Activated CD4-positive, alpha-beta T cell treated with anti-CD3 and anti-CD28 coated beads for 4 hours (primary cell): Measurements from ENCODE around the gene FABP6.

Experiments used
- DNase-seq, 2 donors: peaks; one replicate each; pipeline ENCODE4 v3.0.0-alpha.2; 2020

Gene FABP6

DNA sequence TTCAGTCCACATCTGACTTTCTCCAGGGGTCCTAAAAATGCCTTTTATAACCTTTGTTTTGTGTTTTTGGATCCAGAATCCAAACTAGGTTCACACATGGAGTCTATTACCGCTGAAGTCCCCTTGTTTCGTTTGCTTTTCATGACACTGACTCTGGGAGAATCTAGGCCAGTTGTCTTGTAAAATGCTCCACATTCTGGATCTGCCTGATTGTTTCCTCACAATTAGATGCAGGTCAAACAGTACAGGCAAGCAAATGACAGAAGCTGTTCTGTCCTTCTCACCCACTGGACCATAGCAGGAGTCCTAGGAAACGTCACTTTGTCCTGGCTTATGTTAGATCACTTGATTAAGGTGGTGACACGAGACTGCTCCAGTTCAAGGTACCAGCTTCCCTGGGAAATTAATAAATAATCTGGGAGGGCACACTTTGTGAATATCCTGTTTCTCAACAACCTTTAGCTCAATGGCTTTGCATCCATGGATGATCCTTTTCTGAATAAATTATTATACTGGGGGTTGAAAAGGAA lies 34.1 kb downstream of the FABP6 start:
- no peak for DNase-seq

DNA sequence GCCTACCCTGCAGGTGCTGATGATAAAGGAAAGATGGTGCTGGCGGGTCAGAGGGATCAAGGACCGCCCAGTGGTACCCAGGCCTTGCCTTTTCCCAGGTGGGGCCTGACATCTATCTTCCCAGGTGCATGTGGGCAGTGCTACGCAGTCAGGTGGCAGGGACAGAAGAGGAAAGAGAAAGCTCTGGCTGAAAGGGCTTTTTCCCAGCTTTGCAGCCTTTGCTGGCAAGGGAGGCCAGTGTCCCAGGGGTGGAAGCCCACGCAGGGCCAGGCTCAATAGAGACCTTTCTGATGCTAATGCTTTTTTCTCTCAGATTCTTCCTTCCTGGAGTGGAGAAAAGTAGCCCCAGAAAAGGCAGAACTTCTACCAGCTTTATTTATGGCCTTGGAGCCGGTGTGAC lies 36.7 kb downstream of the FABP6 start:
- DNase-seq: no peak

DNA sequence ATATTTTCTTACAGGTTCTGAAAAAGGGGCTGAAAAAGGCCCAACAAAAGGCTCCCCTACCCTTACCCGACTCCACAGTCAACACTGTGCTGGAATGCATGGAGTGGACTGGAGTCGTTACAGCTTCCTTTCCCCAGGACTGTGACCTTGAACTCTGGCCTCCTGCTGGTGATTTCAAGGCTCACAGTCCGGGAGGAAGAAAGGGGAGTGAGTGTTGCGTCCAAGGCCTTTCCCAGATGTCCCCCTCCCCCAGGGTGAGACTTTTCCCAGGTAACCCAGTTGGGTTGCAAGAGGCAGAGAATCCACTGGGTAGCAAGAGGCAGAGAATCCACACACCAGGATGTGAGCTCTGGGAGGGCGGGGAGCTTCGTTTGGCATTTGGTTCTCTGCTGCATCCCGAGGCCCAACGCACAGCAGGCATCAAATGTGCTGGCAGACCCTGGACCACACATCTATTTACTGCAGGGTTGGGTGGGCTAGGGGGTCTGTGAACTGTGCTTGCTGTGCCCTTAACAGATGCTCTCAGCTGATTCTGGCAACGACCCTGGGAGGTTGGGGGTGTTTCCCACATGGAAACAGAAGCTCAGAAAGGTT lies 37.5 kb downstream of the FABP6 start:
- no peak for DNase-seq

DNA sequence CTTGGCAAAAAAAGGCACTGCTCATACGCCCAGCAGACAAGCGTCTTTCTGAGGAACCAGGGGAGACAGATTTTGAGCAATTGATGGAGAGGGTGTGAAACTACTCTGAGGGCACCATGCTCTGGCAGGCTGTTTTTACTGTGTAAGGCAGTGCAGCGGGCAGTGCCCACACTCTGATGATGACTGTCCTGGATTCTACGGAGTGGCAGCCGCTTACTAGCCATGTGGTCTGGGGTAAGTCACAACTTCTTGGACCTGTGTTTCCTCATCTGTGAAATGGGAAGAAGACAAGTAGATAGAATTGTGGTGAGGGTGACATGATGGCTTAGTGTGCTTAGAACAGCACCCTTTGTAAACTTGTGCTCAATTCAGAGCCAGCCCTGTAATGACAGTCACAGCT lies 38.8 kb downstream of the FABP6 start:
- DNase-seq: no peak

DNA sequence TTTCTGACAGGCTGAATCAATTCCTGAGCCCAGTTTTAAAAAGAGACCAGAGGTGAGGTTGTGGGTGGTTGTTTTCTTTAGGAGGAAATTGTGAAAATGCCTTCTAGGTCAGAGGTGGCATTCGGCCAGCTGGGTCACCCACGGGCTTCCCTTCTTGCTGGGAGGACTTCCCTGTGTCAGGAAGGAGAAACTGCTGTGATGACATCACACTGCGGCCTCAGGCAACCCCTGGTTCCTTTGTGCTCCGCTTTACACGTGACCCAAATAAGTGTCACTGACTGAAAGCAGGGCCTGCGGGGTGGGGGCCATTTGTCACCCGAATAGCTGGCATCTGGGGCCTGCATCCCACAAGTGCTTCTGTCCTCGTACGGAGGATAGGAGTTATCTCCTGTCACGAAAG lies 39.7 kb downstream of the FABP6 start:
- no peak for DNase-seq

DNA sequence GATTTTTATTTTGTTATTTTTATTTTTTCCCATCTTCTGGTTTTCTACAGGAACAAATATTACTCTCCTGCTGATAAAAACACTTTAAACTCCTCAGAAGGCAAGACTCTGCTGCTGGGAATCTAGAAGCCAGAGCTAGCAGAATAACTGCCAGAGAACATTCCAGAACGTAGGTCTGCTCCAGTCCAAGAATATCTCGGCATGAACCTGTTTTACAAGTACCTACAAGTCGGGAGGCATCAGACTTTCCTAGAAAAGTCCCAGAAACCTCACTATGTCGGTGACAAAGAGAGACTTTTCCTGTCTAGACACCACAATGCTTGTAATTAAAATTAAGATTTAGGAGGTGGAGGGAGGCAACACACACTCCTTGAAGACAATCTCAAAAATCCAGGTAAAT lies 41.4 kb downstream of the FABP6 start:
- DNase-seq: no peak

DNA sequence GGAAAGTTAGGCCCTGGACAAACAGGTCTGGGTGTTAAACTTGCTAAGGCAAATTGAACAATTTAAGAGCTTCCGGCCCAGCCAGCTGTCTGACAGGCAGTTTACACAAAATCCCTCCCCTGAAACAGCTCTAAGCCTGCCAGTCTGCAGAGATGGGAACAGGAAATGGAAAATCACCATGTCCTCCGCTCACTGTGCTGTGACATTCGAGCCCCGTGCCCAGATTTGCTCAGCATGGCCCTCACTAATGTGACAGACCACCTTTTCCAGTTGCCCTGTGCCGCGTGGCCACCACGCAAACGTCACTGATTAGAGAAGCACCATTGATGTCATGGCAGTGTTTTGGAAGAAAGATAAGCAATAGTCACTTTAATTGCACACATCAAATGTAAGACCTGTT lies 42.1 kb downstream of the FABP6 start:
- no peak for DNase-seq

DNA sequence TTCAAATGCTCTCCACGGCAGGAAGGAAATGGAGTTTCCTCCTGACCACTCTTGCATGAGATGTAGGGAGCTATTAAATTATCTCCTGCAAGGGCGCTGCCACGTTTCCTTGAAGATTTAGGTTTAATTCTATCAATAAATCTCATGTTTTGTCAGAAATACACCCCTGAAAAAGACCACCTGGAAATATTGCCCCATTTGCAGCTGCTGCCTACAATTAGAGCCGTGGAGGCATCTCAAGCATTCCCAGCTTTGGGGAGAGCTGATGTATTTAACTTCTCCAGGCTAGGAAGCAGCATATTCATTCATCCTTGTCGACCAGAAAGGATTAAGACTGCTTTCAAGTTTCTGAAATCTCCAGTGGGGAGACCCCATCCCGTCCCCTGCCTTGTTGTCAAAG lies 42.5 kb downstream of the FABP6 start:
- DNase-seq: no peak

DNA sequence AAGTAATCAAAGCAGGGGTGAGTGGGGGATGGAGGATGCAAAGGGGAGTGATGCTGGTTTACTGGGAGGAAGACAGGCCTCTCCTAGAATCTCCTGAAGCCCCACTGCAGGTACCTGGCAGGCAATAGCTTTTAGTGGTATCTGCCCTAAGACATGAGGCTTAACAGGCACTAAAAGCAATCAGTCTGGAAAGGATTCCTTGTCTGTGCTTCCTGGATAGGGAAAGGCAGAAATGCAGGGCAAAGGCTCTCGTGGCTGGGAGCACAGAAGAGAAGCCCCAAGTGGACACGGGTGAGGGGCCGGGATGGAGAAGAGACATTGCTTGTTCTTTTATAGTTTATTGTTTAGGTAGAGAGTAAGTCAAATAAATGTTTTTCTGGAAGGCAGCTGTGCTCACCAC lies 43.0 kb downstream of the FABP6 start:
- DNase-seq: no peak

DNA sequence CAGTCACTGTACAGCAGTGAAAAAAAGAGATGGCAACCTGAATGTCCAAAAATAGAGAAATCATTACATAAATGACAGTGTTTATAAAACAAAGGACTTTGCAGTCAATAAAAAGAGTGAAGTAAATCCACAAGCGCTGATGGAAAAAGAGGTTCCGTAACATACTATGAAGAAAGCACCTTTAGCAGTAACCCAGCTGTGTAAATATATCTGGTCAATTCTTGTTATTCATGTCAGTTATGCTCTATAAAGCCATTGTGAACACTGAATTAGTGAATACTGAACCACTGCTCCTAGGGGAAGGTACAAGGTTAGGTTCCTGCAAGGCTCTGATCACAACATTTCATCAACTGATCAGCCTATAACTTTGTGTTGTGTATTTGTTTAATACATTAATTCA lies 43.6 kb downstream of the FABP6 start:
- no peak for DNase-seq

DNA sequence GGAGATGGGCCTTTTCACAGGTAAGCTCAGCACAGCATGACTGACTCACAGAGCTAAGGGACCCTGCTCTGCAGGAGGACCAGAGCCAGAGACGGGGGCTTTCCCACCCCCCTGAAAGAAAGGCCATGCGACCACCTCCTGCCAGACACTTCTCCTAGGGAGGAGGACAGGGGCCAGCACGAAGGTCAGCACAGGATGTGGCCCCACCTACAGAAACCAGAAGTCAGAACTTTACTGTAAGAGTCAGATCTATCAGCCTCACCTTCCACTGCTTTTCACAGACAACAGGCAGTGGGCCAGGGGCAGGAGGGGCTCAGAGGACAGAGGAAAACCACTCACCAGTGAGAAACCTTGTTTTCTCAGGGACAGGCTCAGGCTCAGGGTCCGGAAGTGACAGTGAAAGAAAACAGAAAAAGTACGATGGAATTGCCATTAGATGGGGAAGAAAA lies 45.2 kb downstream of the FABP6 start:
- DNase-seq: no peak

DNA sequence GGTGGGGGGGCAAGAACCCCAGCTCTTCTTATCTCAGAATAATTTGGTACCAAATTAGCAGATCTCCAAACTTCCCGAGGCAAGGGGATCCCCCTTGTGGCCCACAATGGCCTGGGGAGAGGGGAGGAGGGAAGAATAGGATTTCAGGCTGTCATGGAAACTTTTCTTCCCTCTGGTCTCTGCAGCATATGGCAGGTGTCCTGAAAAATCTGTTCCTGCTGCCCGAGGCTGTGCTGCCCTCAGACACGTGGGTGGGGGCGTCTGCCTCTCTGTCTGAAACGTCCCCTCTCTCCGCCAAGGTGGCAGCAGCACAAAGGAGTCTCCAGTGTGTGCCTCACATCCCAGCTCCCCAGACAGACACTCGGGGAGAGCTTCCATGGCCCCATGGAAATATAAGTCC lies 49.0 kb downstream of the FABP6 start:
- no peak for DNase-seq

DNA sequence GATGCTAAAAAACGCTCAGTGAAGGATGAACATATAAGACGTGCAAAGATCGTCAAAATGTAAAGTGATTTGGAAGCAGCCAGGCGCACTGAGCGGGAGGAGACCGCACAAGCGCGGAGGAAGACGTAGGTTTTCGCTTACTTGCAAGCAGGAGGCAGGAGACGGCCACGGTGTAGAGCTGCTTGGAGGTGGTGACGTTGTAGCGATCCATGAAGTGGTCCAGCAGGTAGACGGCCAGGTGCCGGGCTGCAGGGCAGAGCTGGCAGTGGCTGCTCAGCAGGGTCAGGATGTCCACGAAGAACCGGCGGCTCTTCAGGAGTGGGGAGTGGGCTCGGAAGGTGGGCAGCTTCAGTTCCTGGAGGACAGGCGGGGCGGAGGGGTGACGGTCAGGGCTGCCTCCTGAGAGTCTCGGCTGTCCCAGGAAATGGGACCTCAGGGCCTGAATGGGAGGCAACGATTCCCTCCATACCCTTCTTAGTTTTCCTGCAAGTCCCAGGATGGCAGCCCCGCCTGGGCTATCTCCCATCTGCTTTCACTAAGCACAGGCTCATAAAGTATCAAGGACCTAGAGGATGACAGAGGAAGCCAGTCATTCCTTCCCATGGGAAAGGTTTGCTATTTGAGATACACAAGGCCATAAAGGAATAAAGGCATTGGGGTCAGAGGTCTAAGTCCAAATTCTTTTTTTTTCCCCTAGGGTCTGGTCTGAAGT lies 51.2 kb downstream of the FABP6 start:
- no peak for DNase-seq

DNA sequence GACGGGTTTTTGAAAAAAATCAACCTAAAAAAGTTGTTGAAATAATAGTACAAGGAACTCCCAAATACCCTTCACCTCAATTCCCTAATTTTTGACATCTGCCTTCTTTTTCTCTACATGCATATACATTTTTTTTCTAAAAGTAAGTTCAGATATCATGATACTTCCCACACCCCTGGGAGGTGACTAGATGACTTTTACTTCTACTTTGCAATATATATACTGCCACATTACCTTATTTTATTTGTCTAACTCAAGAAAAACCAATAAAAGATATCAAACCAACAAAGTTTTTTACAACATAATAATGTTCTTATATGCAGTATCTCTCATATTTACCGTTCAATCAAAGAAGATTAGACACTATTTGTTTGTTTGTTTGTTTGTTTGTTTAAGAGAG lies 52.0 kb downstream of the FABP6 start:
- DNase-seq: no peak

DNA sequence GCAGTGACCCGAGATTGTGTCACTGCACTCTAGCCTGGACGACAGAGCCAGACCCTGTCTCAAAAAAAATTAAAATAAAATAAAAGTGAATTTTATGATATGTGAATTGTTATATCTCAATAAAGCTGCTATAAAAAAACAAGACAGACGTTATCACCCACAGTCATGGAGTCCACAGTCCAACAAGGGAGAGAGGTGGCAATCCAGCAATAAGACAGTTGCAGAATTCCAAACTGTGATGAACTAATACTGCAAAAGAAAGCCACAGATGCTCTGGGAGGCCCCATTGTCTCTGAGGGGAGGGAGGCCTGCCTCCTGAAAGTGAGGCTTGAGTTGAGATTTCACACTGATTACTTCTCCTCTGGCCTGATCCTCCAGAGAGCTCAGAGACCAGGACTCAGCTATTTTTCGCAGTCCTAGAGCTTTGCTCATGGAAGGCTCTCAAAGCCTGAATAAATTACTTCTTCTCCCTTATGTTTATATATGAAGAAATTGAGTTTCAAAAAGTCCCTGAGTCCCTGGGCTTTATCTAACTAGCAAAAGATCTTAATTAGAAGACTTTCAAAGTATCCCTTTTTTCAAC lies 55.1 kb downstream of the FABP6 start:
- DNase-seq: no peak

DNA sequence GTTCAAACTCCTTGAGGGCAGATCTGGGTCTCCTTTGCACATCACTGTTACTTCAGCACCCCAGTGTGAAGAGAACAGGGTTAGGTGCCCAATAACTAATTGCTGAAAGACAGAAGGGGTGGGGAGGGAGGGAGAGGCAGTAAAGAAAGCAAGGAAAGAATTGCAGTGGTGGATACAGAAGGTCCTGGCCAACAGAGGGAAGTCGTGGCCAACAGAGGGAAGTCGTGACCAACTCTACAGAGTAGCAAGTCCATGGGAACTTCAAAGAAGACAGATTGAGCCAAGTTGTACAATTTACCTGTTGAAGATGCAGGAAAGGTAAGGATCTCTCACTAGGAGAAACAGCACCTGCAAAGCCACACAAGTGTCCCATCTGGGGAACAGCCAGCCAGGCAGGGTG lies 56.0 kb downstream of the FABP6 start:
- DNase-seq: no peak

DNA sequence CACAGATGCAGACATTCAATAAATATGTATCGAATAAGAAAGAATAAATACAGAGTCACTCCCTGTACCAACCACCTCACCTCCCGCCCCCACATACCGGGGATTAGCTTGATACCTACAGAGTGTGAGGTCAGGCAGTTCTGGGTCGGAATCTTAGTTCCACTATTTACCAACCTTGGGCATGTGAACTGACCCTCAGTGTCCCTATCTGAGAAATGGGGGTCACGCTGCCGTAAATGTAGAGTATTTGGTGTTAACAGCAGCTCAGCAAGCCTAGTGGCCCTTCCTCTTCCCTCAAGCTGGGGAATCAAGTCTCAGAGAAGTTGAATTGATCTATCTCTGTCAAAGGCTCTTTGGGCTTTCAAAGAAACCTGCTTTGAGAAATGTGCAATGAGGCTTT lies 57.6 kb downstream of the FABP6 start:
- DNase-seq: no peak

DNA sequence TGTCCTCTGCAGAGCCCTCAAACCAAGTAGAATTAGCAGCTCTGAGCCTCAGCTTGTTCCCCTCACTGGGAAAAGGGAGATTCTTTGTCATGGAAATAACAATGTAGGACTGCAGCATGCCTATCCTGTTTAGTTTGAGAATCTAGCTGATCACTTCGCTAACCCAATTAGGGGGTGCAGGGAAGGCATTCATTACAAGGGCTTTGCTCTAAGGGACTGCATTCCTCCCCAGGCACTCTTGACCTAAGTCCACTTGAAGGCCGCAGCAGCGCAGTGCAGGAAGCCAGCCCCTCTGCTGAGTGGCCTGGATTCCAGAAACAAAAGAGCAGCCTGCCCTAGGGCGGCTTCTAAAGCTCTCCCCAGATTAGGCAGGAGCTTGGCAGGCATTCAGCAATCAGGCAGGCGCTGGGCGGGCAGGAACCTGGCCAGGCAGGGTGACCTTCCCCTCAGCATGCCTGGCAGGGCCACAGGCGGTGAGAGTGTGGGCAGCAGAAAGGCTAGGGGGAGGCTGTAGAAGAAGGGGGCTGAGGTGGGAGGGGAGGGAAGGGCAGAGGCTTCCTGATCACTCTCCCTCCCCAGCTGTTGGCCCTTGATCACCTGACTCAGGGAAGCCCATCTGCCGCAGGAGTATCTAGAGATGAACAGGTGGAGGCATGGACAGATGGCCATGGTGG lies 58.2 kb downstream of the FABP6 start:
- no peak for DNase-seq
